ENCODE measurements around the gene TMEM132D.

TMEM132D gene

GRCh38 chr12:129821964-129822363 lies 81.9 kb downstream of the TMEM132D start:
- no peak for DNase-seq

GRCh38 chr12:129819391-129819790 lies 84.4 kb downstream of the TMEM132D start:
- DNase-seq: no peak

DNA sequence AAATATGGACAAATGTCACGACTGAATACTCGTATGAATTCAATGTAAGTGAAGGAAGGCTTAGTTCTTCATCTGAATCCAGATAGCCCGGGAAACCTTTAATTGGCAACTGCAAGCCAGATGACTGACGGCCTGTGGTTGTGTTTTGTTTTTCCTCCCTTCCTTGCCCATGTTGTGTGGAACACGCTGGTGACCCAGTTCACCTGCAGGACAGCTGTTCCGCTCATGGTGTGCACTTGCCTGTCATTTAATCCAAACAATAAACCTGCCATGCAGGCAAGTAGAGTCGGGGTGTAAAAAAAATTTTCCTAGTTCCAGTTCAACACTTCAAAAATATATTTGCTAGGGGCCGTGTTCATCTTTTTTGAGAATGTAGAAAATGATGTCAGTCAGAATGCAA lies 88.0 kb downstream of the TMEM132D start:
- no peak for DNase-seq

- no peak for DNase-seq
Measured at GRCh38 chr12:129811963-129812362, 91.9 kb downstream of the TMEM132D start.

DNA sequence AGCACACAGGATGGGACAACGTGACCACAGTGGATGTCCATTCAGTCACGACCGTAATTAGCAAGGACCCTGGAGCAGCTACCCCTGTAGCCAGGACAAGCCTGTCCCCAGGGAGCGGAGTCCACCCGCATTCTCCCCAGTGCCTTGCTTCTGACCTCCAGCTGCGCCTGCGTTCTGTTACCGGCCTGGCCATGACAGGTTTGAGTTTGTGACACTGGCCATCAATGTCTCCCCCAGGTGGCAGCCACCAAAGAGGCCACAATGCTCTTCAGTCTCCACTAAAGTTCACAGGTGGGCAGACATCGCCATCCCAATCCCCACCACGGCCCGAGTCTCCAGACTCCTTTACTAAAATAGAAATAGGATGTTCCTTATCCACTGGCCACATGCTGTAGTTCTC lies 96.7 kb downstream of the TMEM132D start:
- no peak for DNase-seq

DNA sequence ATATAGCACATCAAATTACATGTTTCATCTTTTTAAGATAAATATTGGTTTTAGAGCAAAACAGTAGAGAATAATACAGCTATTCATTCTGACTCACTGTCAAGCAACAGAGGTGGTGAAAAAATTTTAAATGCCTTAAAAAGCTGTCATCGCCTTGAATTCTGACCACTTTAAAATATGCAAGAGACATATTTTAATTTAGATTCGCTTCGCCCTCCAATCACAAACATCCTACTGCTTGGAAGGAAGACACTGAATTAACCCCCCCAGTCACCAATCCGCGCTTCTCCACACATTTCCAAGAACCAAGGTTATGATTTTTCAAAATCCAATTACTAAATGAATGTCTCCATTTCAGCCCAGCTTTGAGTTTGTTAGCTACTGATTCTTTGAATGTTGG lies 112.4 kb downstream of the TMEM132D start:
- no peak for DNase-seq

DNA sequence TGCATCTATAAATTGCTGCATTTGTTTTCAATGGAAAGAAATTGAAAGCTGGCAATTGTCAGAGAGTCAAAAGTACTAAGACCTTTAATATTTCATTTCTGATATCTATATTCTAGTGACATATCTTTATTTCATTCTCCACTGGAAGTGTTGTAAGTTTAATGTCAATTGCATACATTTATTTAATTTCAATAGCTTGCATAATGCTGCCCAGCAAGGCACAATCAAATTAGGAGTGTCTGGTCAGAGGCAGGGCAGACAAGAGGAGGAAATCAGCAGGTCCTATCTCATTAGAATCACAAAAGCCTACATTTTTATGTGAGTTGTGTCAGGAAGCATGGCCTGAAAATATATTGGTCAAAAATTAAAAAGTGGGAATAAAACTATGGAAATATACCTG lies 112.9 kb downstream of the TMEM132D start:
- no peak for DNase-seq

GRCh38 chr12:129790331-129790730 lies 113.5 kb downstream of the TMEM132D start:
- no peak for DNase-seq

- no peak for DNase-seq
Measured at GRCh38 chr12:129789921-129790320, 113.9 kb downstream of the TMEM132D start.

GRCh38 chr12:129788506-129789084 lies 115.2 kb downstream of the TMEM132D start:
- DNase-seq: no peak

DNA sequence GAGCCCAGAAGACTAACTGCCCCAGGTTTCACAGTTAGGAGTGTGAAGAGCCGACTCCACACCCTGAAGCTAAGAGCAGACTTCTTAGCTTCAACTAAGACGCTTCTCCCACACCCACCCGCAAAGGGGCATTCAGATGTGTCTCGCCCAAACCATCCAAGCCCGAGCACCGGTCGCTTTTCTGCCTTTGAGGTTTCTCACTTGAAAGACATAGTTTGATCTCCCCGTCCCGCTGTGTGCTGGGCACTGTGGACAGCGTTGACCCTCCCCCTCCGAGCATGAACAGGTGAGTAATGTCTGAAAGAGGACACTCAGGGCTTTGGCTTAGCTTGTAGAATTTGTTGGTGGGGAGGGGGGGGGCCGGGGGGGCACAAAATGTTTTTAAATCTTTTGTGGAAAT lies 123.8 kb downstream of the TMEM132D start:
- no peak for DNase-seq

GRCh38 chr12:129779033-129779432 lies 124.8 kb downstream of the TMEM132D start:
- DNase-seq: no peak

DNA sequence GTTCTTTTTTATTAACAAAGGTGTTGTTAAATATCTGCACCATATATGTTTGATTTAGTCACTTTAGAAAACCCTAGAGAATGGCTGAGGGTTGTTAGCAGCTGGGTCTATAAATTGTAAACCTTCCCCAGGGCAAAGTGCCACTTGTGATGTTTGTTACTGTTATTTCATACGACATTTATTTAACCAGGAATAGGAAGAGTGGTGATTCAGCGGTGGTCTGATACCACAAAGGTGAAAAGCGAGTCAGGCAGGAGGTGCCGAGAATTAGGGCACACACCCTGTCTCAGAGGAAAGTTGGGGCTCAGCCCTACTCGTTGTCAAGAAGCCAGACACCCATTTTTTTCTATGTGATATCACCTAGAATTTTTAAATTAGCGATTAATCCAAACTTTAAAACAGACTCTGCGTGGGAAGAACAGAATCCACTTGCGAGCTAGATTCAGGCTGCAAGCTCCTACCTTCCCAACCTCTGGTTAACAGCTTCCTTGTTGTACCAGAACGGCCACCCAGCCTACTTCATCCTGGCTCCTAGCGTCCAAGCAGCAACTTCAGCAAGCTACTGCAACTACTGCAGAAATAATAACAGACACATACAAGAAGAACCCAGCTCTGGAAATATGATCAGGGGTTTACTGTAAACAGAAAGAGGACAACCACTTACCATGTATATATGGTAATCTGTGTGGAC lies 126.7 kb downstream of the TMEM132D start:
- DNase-seq: no peak

- DNase-seq: no peak
Measured at GRCh38 chr12:129772501-129773493, 131.0 kb downstream of the TMEM132D start.

DNA sequence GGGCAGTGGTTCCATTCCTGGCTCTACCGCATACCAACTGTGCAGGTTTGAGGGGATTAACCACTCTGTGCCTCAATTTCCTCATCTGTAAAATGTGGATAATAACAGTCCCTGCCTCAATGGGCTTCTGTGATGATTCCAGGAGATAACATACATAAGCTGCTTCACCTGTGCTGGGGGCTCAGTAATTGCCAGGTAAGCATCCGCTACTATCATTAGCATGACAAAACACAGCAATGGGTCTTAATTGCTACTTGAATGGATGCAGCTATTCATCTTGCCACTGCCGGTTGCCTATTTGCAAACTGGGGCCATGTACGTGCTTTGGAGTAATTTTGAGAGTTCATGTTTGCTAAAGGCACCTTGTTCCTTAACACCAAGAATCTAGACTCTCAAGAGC lies 132.6 kb downstream of the TMEM132D start:
- no peak for DNase-seq

- no peak for DNase-seq
Measured at GRCh38 chr12:129765719-129766118, 138.1 kb downstream of the TMEM132D start.

DNA sequence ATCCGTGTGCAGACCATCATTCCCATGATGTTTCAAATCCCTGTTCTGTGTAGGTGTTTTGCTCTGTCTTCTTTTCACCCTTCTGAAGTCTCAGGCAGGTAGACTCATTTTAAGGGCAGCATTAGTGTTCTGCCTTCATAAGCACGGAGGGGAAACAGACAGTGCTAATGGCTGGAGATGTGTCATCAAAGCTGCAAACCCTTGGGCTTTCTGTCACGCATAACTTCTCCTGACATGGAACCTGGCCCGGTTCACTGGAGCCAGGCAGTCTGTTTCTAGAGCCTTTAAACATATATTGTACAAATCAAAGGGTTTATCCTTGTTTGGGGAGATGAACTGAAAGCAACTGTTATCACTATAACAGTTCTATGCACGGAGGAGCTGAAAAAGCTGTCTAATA lies 141.4 kb downstream of the TMEM132D start:
- DNase-seq: no peak

DNA sequence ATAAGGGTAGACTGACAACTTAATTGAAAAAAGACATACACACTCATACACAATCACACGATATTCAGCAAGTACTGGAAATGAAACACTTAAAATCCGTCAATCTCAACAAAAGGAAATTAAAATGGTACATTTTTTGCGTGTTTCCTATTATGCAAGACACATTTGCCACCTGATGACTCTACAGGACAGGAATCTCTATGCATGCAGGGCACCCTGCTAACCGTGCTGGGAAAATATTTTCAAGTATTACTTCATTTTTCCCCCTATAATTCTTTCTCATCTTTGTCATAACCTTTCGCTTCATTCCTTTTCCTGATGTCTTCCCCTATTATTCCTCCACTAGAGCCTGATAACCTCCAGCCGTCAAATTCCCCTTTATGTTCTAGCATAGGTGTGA lies 150.2 kb downstream of the TMEM132D start:
- DNase-seq: no peak

GRCh38 chr12:129750421-129750820 lies 153.4 kb downstream of the TMEM132D start:
- no peak for DNase-seq

DNA sequence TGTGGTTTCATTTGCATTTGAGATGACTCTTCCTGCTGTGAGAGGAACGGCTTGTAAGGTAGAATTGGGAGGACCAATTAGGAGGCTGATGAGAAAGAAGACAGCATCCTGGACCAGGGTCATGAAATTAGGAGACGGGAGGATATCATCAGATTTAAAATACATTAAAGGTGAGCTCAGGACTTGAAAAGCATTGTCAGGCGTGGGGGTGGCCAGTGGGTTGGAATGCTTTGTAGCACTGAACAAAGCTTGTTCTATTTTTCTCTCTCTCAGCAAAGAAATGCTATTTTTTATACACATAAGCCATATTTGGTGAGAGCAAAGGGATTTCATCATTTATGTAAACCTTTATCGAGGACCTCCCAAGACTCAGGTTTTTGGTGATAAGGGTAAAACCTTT lies 157.5 kb downstream of the TMEM132D start:
- DNase-seq: no peak

DNA sequence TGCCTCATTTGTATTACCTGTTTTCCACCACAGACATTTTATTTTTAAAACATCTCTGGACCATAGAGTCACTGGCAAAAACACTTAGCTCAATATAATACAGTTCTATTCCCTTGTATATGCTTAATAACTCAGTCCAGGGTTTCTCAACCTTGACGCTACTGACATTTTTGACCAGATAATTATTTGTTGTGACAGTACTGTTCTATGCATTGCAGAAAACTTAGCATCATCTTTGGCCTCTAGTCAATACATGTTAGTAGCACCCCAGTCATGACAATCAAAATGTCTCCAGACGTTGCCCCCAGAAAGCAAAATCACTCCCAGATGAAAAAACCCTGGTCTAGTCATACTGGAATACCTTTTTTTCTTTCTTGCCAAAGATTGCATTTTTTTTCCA lies 174.7 kb downstream of the TMEM132D start:
- DNase-seq: no peak

DNA sequence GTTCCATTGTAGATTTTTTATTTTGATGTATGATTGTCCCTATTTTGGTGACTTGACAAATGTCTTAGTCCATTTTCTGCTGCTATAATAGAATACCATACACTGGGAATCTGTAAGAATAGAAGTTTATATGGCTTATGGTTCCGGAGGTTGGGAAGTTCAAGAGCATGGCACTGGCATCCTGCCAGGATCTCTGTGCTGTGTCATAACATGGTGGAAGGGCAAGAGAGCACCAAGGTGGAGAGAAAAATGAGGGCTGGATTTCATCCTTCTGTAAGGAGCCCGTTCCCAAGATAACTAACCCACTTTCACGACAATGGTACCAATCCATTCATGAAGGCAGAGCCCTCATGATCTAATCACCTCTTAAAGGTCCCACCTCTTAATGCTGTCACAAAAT lies 176.7 kb downstream of the TMEM132D start:
- DNase-seq: no peak

DNA sequence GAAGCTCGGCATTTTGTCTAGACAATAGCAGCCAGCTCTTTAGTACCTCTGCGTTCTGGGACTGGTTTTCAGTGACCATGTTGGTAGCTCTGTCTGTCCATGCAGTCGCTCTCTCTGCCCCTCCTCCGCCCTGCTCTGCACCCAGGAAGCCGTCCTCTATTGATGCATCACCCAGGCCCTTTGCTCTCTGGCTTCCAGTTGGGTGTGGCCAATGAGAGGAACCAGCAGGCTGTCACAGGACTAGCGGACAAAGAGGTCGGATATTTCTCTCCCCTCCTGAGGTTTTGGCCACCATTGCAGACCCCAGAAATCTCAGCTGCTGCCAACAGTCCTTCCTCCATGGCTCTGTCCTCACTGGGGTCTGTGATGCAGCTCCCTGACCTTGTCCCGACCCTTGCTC lies 180.6 kb downstream of the TMEM132D start:
- DNase-seq: no peak

DNA sequence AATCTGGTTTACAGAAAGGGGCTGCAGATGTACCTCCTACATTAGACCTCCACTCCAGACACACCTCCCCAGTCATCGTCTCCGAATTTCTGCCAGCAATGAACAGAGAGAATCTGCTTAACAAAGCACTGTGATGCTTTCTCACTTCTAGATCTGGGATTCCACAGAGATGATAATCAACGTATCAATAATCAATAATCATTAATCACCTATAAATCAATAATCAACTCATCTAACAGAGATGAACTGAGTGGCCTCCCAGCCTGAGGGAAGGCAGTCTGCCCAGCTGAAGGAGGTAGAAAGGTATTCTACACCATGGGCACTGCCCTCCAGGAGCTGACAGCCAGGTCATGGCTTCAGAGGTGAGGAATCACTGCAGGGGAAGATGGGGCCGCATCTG lies 183.2 kb downstream of the TMEM132D start:
- no peak for DNase-seq

All from NCI-H226 (cell line).